A673 (cell line): Measurements from ENCODE around the gene ADGRG3. TPM values are rescaled to one million over a fixed set of nuclear protein-coding genes. Genes with fewer than 3 reads are reported as not detected.

Source experiments
- BruUV-seq: library from RNA; stranded (reverse); fragments of 400-500 nt; replicated peaks from 2 replicates; lab custom pipeline; 2021; lab: Mats Ljungman, UMichigan
- CTCF ChIA-PET: fragments of 300-600 bp; sonication (Branson Sonifier 250); formaldehyde crosslinking; loops from one replicate; lab custom pipeline; 2022; ENCODE audit warnings: antibody characterized with exemption; lab: Charles Lee
- POLR2A ChIA-PET: fragments of 300-600 bp; sonication (Branson Sonifier 250); formaldehyde crosslinking; loops from one replicate; lab custom pipeline; 2022; ENCODE audit warnings: antibody characterized with exemption; ENCODE audit not compliant: low non-redundant PET; lab: Charles Lee
- DNase-seq: peaks from one replicate; pipeline ENCODE4 v3.0.0-alpha.2; 2015; ENCODE audit warnings: low spot score
- H3K27ac ChIP-seq: fragments of 200-600 bp; sonication (generic); 2 replicates; pipeline ENCODE4 v1.5.1; 2016; ENCODE audit warnings: mixed run types, low read depth, mild to moderate bottlenecking, mixed read lengths, antibody characterized with exemption, low read length; ENCODE audit not compliant: poor library complexity, severe bottlenecking
- H3K27me3 ChIP-seq: fragments of 200-600 bp; sonication (generic); replicated peaks from 2 replicates; pipeline ENCODE4 v1.6.1; 2017; ENCODE audit warnings: mixed run types, low read depth, mild to moderate bottlenecking, mixed read lengths, antibody characterized with exemption, low read length; ENCODE audit not compliant: insufficient read depth, poor library complexity
- H3K36me3 ChIP-seq: fragments of 200-600 bp; sonication (generic); 2 replicates; pipeline ENCODE4 v1.6.1; 2016; ENCODE audit warnings: mixed run types, mild to moderate bottlenecking, mixed read lengths, antibody characterized with exemption, low read length; ENCODE audit not compliant: insufficient read depth, poor library complexity, severe bottlenecking
- H3K4me1 ChIP-seq: fragments of 200-600 bp; sonication (generic); 2 replicates; pipeline ENCODE4 v1.6.1; 2017; ENCODE audit warnings: mixed run types, mild to moderate bottlenecking, mixed read lengths, antibody characterized with exemption, low read length; ENCODE audit not compliant: insufficient read depth, poor library complexity, severe bottlenecking
- H3K4me3 ChIP-seq: fragments of 200-600 bp; sonication (generic); 2 replicates; pipeline ENCODE4 v1.5.1; 2016; ENCODE audit warnings: low read depth, mixed run types, mild to moderate bottlenecking, mixed read lengths, low read length; ENCODE audit not compliant: poor library complexity, severe bottlenecking
- H3K9me3 ChIP-seq: fragments of 200-600 bp; sonication (generic); 2 replicates; pipeline ENCODE4 v1.6.1; 2016; ENCODE audit warnings: mixed run types, low read depth, mild to moderate bottlenecking, mixed read lengths, antibody characterized with exemption, low read length; ENCODE audit not compliant: poor library complexity, severe bottlenecking
- EZH2 ChIP-seq: fragments of 200-600 bp; sonication (generic); IDR thresholded peaks from 2 replicates; pipeline ENCODE4 v1.6.1; 2017; ENCODE audit warnings: borderline replicate concordance, low read depth, mild to moderate bottlenecking, mixed read lengths, antibody characterized with exemption, low read length; ENCODE audit not compliant: poor library complexity, severe bottlenecking
- intact Hi-C: fragments of 100-400 bp; cut with micrococcal nuclease; formaldehyde crosslinking; loops from one replicate; pipeline ENCODE4 v1.10.0; 2022; ENCODE audit not compliant: unreplicated experiment
- total RNA-seq: library from RNA; stranded (reverse); gene quantifications from 2 replicates; pipeline ENCODE4 v1.2.3, GENCODE V29; 2021
- TF ChIP-seq, protein P1 (sequence below): fragments of 300-800, 200-600 bp; sonication (generic); conservative IDR thresholded peaks from 2 replicates; pipeline ENCODE4 v1.5.1; 2017; ENCODE audit warnings: low read depth, mild to moderate bottlenecking, antibody characterized with exemption, low read length, moderate library complexity, mixed read lengths

ADGRG3 gene
- total RNA-seq, 1 experiment from 2014 or later = not detected

DNA sequence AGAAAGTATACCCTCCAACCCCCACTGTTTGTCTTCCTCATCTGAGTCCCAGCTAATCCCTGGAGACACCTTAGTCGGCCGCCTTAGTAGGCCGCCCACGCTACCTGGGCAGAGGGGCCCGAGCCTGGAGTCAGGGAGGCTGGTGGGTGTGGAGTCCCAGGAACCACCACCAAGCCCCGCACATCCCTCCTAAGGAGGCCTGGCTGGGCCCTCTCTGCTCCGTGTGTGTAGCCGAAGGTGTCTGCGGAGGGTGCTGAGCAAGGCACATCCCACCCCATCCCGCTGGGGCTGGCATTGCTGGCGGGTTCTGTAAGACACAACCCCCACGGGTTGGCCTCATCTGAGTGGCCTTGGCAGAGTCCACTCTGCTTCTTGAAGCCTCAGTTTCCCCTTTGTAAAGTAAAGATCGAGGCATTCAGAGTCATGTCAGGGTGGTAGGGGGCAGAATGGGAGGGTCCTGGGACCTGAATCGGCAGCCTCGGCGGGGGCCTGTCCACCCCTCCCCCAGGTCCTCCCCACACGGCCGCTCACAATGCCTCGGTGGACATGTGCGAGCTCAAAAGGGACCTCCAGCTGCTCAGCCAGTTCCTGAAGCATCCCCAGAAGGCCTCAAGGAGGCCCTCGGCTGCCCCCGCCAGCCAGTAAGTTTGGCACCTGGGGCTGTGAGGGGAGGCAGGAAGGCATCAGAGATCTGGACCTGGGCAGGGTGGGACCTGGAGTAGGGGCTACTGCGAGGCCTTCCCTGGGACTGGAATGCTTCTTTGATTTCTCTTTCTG is 15.2 kb upstream of the ADGRG3 start:
- no peak overlapping the region for H3K27ac ChIP-seq
- no peak for DNase-seq
- no TSS peak for BruUV-seq
- TF ChIP-seq EZH2 = no peak
- TF ChIP-seq, protein P1, sequence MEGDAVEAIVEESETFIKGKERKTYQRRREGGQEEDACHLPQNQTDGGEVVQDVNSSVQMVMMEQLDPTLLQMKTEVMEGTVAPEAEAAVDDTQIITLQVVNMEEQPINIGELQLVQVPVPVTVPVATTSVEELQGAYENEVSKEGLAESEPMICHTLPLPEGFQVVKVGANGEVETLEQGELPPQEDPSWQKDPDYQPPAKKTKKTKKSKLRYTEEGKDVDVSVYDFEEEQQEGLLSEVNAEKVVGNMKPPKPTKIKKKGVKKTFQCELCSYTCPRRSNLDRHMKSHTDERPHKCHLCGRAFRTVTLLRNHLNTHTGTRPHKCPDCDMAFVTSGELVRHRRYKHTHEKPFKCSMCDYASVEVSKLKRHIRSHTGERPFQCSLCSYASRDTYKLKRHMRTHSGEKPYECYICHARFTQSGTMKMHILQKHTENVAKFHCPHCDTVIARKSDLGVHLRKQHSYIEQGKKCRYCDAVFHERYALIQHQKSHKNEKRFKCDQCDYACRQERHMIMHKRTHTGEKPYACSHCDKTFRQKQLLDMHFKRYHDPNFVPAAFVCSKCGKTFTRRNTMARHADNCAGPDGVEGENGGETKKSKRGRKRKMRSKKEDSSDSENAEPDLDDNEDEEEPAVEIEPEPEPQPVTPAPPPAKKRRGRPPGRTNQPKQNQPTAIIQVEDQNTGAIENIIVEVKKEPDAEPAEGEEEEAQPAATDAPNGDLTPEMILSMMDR = no peak
- intact Hi-C loops = no loop called here
- H3K36me3 ChIP-seq = no peaks in the 10 kb centered on the region
- H3K9me3 ChIP-seq = no peaks in the 10 kb centered on the region
- ChIA-PET POLR2A (interaction anchor here (0.5 kb wide), 1 partner anchor 721 kb away, joined by 4 read pairs; the partner anchor contains the start of gene HERPUD1), CTCF (no interaction called here)
- H3K27me3 ChIP-seq = no peaks in the 10 kb centered on the region
- H3K4me1 ChIP-seq = no peaks in the 10 kb centered on the region
- no peak overlapping the region for H3K4me3 ChIP-seq

DNA sequence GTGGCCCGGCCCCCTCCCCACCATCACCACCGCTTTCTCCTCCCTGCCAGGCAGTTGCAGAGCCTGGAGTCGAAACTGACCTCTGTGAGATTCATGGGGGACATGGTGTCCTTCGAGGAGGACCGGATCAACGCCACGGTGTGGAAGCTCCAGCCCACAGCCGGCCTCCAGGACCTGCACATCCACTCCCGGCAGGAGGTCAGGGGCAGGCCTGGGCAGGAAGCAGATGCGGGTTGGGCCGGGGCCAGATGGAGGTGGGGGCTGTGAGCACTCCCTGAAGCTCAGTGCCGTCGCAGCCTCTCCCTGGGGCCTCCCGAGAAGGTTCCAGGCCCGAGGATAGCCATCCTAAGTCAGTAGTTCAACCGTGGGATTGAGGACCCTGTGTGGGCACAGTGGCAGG is 14.2 kb upstream of the ADGRG3 start:
- no TSS peak for BruUV-seq
- Histone ChIP-seq H3K27me3 (no peaks in the 10 kb centered on the region), H3K27ac (no peak overlapping the region), H3K9me3 (no peaks in the 10 kb centered on the region), H3K4me3 (no peak overlapping the region), H3K36me3 (no peaks in the 10 kb centered on the region), H3K4me1 (no peaks in the 10 kb centered on the region)
- TF ChIP-seq EZH2 = no peak
- TF ChIP-seq, protein P1 = no peak
- intact Hi-C loops = no loop called here
- ChIA-PET POLR2A (no interaction called here), CTCF (no interaction called here)
- no peak for DNase-seq

DNA sequence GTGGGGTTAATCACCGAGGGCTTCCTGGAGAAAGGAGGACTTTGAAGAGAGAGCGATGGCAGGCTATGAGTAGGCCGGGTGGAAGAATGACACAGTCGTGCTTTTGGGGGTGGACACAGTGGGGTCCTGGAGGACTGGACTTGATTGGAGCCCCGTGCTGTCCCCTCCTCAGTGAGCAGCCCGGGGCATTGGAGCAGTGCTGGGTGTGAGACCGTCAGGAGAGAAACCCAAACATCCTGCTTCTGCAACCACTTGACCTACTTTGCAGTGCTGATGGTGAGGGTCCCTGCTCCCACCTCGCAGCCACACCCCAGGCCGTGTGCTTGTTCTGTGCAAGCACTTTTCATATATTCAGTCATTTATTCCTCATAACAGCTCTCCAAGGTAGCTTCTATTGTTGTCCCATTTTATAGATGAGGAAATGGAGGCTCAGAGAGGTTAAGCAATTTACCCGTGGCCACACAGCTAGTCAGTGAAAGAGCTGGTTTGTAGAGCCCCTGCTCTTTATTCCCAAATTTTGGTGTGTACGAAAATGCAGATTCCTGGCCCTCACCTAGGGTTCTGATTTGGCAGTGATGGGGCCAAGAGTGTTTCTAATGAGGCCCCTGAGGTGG is 11.7 kb upstream of the ADGRG3 start:
- H3K4me1 ChIP-seq = no peaks in the 10 kb centered on the region
- H3K4me3 ChIP-seq = no peak overlapping the region
- H3K36me3 ChIP-seq = no peaks in the 10 kb centered on the region
- intact Hi-C loops = no loop called here
- POLR2A ChIA-PET = no interaction called here
- DNase-seq = no peak
- TF ChIP-seq, protein P1 = no peak
- TF ChIP-seq EZH2 = no peak
- no peaks in the 10 kb centered on the region for H3K27me3 ChIP-seq
- no TSS peak for BruUV-seq
- CTCF ChIA-PET = no interaction called here
- no peak overlapping the region for H3K27ac ChIP-seq
- no peaks in the 10 kb centered on the region for H3K9me3 ChIP-seq
